ENCODE data around the gene FRYL. TPM values are rescaled to one million over a fixed set of nuclear protein-coding genes. Genes with fewer than 3 reads are reported as not detected.
A peak's percentile ranks its signal among the peaks of the same experiment; 100 is the strongest.
"Not testable (repeated sequence)": the region's sequence is repeated elsewhere in the genome, so short reads cannot be mapped to it uniquely, and the experiment has no call there.

The FRYL gene
- total and polyA plus RNA-seq, 11 donors, result 12.3 to 61.3 (median 34.4) TPM

DNA sequence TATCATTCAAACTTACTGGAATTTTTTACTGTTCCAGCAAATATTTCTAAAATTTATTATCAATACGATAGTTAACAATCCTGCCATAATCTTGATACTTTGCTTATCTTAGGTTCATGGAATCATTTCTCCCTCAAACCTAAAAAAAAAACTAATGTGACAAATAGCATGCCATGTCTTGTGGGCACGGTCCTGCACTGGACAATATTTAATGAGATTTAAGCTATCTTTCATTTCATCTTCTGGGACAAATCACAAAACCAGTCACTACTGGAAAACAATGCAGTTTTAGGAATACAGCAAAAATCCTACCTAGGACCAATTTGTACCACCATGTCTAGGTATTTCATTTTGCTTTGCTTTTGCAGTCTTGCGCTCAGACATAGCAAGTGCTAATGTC is 93.7 kb downstream of the FRYL start:
- H3K27ac ChIP-seq, result no peak overlapping the region
- H3K4me1 ChIP-seq, result peaks cover 0 to 40% (median 12%) of the 10 kb centered on the region in 12 donors
- H3K9me3 ChIP-seq, result no peaks in the 10 kb centered on the region
- WGBS, 4 donors, result 94 to 96% (median 96%) methylated on average over 3 of the region's 3 CpGs
- H3K36me3 ChIP-seq, result no peaks in the 10 kb centered on the region
- no peak for TF ChIP-seq POLR2A (IDR thresholded peaks at IDR 0.05)
- TF ChIP-seq, protein P1, sequence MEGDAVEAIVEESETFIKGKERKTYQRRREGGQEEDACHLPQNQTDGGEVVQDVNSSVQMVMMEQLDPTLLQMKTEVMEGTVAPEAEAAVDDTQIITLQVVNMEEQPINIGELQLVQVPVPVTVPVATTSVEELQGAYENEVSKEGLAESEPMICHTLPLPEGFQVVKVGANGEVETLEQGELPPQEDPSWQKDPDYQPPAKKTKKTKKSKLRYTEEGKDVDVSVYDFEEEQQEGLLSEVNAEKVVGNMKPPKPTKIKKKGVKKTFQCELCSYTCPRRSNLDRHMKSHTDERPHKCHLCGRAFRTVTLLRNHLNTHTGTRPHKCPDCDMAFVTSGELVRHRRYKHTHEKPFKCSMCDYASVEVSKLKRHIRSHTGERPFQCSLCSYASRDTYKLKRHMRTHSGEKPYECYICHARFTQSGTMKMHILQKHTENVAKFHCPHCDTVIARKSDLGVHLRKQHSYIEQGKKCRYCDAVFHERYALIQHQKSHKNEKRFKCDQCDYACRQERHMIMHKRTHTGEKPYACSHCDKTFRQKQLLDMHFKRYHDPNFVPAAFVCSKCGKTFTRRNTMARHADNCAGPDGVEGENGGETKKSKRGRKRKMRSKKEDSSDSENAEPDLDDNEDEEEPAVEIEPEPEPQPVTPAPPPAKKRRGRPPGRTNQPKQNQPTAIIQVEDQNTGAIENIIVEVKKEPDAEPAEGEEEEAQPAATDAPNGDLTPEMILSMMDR (IDR thresholded peaks at IDR 0.05), result no peak
- no peak for ATAC-seq
- H3K4me3 ChIP-seq, result no peak overlapping the region
- no peak for DNase-seq
- intact Hi-C loops (cut with DNase I), result loop anchor here in 5 of 10 donors (5.0 to 10.0 kb wide), 4 partner anchors 88 to 276 kb away; no protein-coding TSS in a partner anchor
- no peaks in the 10 kb centered on the region for H3K27me3 ChIP-seq

DNA sequence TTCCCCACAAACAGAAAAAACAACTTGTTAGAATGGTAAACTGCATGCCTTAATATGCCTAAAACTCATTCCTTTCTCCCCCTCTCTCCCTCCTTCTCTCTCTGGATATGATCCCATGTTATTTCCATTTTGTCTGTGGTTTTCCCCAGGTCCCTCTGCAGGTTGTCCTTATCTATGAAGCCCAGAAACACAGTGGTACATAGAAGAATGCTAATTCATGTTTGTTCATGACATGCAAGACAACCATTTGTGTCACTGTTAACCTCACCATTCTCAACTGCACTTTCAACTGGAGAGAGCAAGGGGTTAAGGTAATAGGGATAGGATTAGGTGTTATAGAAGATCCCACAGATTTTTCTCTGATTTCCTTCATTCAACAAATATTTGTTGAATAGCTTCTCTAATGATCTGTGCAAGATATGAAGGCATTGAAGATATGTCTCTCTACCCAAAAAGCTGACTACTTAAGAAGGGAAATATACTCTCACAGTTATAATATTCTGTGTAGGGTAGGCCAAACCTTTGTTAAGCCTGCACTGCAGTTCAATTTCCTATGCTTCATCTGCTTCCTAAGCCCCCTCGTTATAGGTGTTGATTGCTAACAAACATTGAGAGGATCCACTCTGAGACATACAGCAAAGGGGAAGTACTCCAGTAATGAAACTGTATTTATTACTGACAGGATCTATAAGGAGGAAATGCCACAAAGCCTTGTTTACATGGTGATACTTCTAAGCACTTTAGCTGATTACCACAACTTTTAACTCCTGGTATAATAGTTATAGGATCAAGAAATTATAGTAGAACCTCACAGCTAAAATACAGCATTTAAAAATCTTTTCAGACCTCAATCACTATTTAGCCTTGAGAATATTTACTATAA is 96.1 kb downstream of the FRYL start:
- Histone ChIP-seq H3K4me1 (peaks cover 0 to 42% (median 13%) of the 10 kb centered on the region in 12 donors), H3K27ac (no peak overlapping the region), H3K36me3 (no peaks in the 10 kb centered on the region), H3K4me3 (no peak overlapping the region), H3K9me3 (no peaks in the 10 kb centered on the region), H3K27me3 (no peaks in the 10 kb centered on the region)
- TF ChIP-seq, protein P1 (IDR thresholded peaks at IDR 0.05), result no peak
- TF ChIP-seq POLR2A (IDR thresholded peaks at IDR 0.05), result no peak
- ATAC-seq (peak in 1 of 4 donors; percentile 7), DNase-seq (no peak)
- intact Hi-C loops (cut with DNase I), result loop anchor here in 6 of 10 donors (2.0 to 10.0 kb wide), 5 partner anchors 91 to 271 kb away; no protein-coding TSS in a partner anchor
- WGBS, 4 donors, result 24 to 47% (median 29%) methylated on average over 1 of the region's 1 CpG

DNA sequence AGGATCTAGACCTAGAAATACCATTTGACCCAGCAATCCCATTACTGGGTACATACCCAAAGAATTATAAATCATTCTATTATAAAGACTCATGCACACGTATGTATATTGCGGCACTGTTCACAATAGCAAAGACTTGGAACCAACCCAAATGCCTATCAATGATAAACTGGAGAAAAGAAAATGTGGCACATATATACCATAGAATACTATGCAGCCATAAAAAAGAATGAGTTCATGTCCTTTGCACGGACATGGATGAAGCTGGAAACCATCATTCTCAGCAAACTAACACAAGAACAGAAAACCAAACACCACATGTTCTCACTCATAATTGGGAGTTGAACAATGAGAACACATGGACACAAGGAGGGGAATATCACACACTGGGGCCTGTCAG is 97.2 kb downstream of the FRYL start:
- H3K4me1 ChIP-seq, result peaks cover 0 to 42% (median 13%) of the 10 kb centered on the region in 12 donors
- H3K36me3 ChIP-seq, H3K9me3 ChIP-seq, H3K27me3 ChIP-seq, H3K4me3 ChIP-seq, H3K27ac ChIP-seq, ATAC-seq, DNase-seq: not testable (repeated sequence)
- WGBS, 4 donors, result 62 to 99% (median 93%) methylated on average over 3 of the region's 3 CpGs
- intact Hi-C loops (cut with DNase I), result loop anchor here in 7 of 10 donors (1.0 to 10.0 kb wide), 6 partner anchors 92 to 272 kb away; no protein-coding TSS in a partner anchor

DNA sequence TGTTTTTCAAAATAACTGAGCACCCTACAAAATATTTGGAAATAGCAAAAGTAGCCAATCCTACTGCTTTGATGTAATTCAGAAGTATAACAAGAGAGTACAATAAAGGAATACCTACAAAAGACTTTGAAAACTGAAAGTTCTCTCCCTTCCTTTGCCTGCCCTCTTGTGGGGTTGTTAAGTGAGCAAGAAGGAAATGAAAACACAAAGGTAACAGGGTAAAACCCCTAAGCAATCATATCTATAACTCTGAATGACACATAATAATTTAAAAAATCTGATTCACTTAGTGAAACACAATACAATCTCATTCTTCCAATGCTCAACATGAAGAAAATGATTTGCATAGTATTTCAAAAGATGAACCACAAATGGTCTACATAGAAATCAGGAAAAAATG is 98.2 kb downstream of the FRYL start:
- ATAC-seq, result peak in 2 of 4 donors; percentile 53 to 61
- H3K27ac ChIP-seq, result peak overlapping the region in 2 of 12 donors; percentile 12 to 21

More for the DNA sequence above, 98.2 kb downstream of the FRYL start:
- DNase-seq, result no peak
- Histone ChIP-seq H3K27me3 (no peaks in the 10 kb centered on the region), H3K36me3 (no peaks in the 10 kb centered on the region), H3K4me1 (peaks cover 0 to 34% (median 13%) of the 10 kb centered on the region in 12 donors), H3K4me3 (no peak overlapping the region), H3K9me3 (no peaks in the 10 kb centered on the region)
- TF ChIP-seq POLR2A (IDR thresholded peaks at IDR 0.05), result no peak
- TF ChIP-seq, protein P1 (IDR thresholded peaks at IDR 0.05), result peak in 10 of 12 donors; percentile 41 to 63 (median 55)
- intact Hi-C loops (cut with DNase I), result loop anchor here in 9 of 10 donors (1.0 to 10.0 kb wide), 6 partner anchors 93 to 273 kb away; no protein-coding TSS in a partner anchor
